ENCODE measurements around the gene EHBP1.

DNA sequence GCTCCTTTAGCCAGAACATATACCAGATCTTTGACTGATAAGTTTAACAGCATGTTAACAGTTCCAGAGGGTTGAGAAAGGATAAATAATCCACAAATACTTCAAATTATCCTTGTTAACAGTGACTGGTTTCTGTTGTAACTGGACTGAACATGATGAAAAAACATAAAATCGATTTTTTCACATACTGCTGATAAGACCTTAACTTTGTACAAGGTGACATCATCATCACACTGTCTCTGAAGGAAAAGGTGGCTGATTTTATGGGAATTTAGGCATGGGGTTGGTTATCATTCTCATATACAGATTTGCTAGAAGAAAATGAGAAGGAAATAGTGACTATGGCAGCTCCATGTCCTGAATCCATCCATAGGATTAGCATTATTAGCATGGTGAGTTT lies 381.2 kb downstream of the EHBP1 start:
- TF ChIP-seq, protein P1, sequence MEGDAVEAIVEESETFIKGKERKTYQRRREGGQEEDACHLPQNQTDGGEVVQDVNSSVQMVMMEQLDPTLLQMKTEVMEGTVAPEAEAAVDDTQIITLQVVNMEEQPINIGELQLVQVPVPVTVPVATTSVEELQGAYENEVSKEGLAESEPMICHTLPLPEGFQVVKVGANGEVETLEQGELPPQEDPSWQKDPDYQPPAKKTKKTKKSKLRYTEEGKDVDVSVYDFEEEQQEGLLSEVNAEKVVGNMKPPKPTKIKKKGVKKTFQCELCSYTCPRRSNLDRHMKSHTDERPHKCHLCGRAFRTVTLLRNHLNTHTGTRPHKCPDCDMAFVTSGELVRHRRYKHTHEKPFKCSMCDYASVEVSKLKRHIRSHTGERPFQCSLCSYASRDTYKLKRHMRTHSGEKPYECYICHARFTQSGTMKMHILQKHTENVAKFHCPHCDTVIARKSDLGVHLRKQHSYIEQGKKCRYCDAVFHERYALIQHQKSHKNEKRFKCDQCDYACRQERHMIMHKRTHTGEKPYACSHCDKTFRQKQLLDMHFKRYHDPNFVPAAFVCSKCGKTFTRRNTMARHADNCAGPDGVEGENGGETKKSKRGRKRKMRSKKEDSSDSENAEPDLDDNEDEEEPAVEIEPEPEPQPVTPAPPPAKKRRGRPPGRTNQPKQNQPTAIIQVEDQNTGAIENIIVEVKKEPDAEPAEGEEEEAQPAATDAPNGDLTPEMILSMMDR (IDR thresholded peaks at IDR 0.05 in 4 of 5, conservative IDR thresholded peaks at IDR 0.05 in 1 of 5): no peak
- no peak for TF ChIP-seq POLR2A (IDR thresholded peaks at IDR 0.05)

All from gastrocnemius medialis (tissue), 4 donors.